Superior temporal gyrus (tissue), 1 donor: Measurements from ENCODE around the gene RPH3AL.
"Not testable (repeated sequence)": the region's sequence is repeated elsewhere in the genome, so short reads cannot be mapped to it uniquely, and the experiment has no call there.

Experiments used
- DNase-seq: peaks from one replicate; pipeline ENCODE4 v3.0.0-alpha.2; 2016; ENCODE audit errors: extremely low spot score

RPH3AL gene

DNA sequence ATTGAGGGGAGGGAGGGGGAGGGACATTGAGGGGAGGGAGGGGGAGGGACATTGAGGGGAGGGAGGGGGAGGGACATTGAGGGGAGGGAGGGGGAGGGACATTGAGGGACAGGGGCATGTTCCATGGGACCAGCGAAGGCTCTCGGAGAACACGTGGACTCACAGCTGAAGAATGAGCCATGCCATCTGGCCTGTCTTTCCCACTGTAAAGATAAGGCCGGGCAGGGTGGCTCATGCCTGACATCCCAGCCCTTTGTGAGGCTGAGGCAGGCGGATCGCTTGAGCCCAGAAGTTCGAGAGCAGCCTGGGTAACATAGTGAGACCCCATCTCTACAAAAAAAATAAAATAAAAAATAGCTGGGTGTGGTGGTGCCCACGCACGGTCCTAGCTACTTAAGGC is 32.5 kb downstream of the RPH3AL start:
- DNase-seq, result no peak

DNA sequence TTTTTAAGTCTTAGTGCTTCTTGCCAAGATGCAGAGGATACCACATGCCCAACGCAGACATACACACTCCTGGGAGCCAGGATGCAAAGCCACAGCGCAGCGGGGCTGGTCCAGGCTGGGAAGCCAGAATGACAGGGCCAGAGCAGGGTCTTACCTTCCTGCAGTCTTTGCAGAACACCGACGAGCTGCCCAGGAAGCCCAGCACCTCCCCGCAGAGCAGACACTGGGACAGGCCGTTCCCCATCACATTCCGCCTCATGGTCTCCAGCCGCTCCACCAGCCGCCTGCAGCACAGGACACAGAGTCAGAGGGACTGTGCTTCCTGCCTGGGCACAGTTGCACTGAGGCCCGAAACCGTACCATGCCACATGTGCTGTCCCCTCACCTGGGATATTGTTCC is 33.3 kb downstream of the RPH3AL start:
- no peak for DNase-seq

DNA sequence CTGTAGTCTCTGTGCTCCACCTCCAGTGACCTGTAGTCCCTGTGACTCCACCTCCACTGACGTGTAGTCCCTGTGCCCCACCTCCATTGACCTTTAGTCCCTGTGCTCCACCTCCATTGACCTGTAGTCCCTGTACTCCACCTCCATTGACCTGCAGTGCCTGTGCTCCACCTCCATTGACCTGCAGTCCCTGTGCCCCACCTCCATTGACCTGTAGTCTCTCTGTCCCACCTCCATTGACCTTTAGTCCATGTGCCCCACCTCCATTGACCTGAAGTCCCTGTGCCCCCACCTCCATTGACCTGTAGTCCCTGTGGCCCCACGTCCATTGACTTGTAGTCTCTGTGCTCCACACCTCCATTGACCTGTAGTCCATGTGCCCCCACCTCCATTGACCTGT is 35.5 kb downstream of the RPH3AL start:
- not testable (repeated sequence) for DNase-seq

- DNase-seq, result not testable (repeated sequence)
Observed at GRCh38 chr17:315399-315798, 37.2 kb downstream of the RPH3AL start.

DNA sequence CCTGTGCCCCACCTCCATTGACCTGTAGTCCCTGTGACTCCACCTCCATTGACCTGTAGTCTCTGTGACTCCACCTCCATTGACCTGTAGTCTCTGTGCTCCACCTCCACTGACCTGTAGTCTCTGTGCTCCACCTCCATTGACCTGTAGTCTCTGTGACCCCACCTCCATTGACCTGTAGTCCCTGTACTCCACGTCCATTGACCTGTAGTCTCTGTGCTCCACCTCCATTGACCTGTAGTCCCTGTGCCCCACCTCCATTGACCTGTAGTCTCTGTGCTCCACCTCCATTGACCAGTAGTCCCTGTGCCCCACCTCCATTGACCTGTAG is 38.0 kb downstream of the RPH3AL start:
- not testable (repeated sequence) for DNase-seq

DNA sequence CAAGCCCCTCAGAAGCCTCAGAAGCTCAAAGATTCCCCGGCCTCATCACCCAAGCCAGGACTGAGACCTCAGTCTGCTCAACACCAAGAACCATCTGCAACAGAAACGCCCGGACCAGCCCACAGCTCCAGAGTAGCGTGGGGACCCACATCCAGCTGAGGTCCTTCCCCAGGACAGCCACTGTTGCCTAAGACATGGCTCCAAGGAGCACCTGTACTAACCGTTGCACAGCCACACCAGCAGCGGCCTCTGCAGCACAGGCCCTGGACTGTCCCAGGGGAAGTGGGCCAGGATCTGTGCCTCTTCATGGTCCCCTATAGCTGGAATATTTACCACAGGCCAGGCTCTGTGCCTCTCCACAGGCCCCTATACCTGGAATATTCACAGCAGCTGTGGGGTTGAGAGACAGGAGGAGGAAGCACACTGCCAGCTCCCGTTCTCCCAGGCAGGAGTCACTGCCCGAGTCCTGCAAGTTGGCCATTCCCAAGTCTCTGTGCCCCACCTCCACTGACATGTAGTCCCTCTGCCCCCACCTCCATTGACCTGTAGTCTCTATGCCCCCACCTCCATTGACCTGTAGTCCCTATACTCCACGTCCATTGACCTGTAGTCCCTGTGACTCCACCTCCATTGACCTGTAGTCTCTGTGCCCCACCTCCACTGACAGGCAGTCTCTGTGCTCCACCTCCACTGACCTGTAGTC is 38.5 kb downstream of the RPH3AL start:
- no peak for DNase-seq

DNA sequence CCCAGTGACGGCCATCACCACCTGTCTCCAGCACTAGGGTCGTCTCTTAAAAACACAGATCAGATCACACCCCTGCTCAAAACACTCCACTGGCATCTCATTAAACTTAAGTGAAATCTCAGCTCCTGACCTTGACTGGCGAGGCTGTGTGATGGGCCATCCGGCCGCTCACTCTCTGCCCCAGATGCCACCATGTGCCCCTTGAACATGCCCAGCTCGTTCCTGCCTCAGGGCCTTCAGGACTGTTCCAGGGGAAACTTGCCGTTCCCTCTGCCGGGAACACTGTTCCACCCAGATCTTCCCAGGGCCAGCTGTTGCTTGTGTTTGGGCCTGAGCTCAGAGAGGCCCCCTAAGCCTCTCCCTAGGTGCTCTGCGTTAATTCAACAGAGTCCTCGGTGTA is 39.4 kb downstream of the RPH3AL start:
- DNase-seq, result no peak

- no peak for DNase-seq
Observed at GRCh38 chr17:312476-313148, 40.0 kb downstream of the RPH3AL start.

DNA sequence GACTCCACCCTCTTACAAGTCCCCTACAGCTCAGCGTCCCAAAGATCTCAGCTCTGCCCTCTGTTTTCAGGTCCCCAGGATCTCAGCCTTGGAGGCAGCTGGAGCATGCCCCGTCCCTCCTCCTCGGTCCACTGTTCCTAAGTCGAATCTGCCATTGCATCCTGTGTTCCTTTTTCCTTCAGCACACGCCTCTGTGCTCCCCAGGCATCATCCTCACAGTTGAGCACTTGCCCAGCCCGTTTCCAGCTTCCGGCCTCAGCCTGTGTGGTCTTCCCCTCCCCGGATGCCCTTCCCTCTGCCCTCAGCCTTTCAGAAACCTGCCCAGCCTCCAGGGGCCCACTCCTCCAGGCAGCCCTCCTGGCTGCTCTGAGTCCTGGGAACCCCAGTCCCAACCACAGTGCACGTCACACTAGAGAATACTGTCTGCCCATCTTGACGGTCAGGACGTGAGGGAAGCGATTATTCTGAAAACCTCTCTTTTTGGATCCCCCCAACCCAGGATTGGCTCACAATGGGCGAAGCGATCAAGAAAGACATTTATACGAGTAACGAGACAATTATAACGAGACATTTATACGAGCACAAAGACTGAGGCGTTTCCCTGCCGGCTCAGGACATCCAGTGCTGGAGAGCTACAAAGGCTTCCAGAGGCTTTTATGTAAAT is 41.4 kb downstream of the RPH3AL start:
- no peak for DNase-seq

DNA sequence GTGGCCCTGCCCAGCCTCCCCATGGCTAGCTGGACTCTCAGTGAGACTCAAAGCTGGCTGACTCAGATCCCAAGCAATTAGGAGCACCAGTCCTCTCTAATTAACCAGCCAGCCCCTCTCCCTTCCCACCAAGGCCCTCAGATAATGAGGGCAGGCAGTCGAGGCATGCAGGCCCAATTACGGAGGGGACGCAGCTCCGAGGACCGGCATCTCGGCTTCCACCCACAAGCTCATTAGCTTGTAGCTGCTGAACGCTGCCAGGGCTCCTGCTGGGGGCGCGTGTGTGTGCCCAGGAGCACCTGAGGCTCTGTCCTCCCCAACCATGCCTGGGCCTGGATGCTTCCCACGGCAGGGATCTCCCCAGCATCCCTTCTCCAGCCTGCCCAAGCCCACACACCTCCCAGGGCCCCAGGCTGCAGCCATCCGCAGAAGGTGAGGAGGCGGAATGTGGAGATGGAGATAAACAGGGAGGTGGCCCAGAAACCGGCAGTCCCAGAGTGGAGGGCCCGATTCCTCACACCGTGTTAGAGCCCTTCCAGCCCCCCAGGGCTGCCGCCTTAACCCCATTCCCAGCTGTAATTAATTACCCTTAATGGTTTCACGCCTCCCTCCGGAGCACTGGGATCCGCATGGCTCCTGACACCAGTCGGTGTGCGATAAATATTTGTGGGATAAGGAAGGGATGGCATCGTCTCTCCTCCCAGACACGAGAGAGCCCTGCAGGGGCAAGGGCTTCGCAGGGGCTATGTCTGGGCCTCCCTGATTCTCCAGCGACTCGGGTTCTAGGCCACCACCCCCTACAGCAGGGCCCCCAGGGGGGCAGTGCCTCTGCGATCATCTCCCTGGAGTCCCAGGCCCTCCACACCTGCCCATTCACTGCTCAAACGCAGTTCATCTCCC is 42.2 kb downstream of the RPH3AL start:
- no peak for DNase-seq

DNA sequence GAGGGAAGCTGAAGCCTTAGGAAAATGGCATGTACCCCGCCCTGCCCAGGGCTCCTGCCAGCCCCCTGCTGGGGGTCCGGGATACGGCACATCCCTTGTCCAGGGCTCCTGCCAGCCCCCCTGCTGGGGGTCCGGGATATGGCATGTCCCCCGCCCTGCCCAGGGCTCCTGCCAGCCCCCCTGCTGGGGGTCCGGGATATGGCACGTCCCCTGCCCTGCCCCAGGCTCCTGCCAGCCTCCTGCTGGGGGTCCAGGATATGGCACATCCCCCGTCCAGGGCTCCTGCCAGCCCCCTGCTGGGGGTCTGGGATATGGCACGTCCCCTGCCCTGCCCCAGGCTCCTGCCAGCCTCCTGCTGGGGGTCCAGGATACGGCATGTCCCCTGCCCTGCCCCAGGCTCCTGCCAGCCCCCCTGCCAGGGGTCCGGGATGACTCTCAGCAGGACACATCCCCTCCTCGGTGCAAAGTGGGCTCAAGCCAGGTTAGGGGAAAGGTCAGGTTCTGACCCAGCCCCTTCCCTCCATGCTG is 43.2 kb downstream of the RPH3AL start:
- no peak for DNase-seq

DNA sequence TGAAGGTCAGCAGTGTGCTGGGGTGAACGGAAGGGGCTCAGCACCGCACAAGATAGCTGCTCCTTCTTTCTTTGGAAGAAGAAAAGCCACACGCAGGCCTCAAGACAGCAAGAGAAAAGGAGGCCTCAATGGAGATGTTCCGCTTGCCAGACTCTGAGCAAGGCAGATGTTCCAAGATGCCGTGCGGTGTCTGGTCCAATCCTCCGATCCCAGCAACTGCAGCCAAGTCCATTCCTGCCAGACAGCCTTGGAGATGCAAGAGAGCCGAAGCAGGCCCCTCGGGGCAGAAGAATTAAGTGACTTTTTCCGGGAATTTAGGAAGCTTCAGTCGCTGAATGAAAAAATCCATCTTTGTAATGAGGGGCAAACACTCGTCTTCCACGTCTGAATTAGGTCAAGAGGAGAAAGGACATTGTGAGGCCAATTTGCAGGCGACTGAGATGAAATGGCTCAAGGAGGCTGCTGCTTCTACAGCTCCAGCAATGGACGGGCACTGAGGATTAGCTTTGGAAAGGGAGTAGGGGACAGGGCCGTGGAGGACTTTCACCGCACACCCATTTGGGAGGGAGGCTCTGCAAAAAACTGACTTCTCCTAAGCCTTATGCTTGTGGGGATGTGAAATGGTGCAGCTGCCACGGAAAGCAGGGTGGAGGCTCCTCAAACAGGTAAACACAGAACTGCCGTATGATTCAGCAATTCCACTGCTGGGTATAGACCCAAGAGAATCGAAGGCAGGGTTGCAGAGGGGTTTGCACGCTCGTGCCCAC is 44.7 kb downstream of the RPH3AL start:
- DNase-seq, result no peak

- DNase-seq, result no peak
Observed at GRCh38 chr17:307295-307691, 45.3 kb downstream of the RPH3AL start.

- DNase-seq, result no peak
Observed at GRCh38 chr17:306536-307294, 45.9 kb downstream of the RPH3AL start.

DNA sequence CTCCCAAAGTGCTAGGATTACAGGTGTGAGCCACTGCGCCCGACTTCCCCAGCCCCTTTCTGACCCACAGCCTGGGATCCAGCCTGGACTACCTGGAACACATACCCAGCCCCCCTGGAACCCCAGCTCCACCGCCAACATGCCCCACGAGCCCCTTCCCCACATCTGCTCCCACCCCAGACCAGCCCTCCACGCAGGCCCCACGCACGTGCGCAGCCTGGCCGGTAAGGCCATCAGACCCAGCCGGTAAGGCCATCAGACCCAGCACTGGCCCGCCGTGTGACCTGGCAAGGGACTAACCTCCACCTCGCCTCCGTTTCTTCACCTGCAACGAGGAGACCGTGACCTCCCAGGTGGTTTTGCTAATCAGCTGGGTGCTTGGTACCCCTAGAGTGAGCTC is 46.5 kb downstream of the RPH3AL start:
- DNase-seq, result no peak

DNA sequence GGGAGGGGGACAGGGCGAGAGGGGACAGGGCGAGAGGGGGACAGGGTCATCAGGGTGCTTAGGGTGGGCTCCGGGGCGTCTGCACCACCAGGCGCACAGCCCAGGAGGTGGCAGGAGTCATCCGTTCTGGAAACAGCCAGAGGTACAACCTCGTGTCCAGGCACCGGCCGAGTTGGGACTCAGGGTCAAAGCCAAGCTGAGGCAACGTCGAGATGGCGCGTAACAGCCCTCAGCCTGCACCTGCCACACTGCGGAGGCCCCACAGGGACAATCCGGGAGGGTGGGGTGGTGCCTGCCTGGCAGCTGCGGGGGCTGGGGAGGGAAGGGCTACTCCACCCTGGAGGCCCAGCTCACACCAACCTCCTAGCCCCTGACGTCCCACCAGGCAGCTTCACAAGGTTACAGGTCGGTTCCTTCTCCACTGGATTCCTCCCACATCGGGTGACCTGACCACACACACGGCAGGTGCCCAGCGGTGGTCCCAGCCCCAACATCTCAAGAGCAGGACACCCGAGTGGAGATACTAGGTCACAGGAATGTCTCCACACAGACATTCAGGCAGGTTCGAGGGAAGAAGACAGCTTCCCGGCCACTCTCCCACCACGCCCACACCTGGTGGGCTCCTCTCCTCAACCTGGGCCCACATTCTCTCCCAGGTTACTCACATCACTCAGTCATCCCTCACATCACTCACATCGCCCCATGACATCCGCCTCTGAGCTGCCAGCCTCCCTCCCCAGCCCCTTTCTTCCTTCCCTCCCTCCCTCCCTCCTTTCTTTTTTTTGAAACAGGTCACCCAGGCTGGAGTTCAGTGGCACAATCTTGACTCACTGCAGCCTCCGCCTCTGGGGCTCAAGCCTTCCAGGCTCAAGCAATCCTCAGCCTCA is 47.3 kb downstream of the RPH3AL start:
- DNase-seq, result no peak

DNA sequence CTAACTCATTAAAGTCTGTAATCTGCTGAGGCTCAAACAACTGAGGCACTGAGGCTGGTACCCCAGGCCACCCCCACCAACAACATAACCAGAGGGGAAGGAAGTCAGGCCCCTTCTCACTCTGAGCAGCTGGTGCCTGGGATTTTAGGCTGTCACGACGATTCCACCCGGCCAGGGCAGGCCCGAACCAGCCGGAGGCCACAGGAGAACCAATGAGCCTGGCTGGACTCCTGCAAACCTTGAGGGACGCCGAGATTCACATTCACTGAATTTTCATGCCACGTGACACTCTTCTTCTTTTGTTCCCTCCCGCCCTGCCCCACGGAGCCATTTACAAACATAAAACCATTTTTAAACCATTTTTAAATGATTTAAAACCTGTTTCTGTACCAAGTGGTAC is 48.1 kb downstream of the RPH3AL start:
- DNase-seq, result no peak

- DNase-seq, result no peak
Observed at GRCh38 chr17:303168-303567, 49.4 kb downstream of the RPH3AL start.

GRCh38 chr17:302300-302698 is 50.3 kb downstream of the RPH3AL start:
- DNase-seq, result no peak
